ENCODE results near the gene ASPSCR1.

DNA sequence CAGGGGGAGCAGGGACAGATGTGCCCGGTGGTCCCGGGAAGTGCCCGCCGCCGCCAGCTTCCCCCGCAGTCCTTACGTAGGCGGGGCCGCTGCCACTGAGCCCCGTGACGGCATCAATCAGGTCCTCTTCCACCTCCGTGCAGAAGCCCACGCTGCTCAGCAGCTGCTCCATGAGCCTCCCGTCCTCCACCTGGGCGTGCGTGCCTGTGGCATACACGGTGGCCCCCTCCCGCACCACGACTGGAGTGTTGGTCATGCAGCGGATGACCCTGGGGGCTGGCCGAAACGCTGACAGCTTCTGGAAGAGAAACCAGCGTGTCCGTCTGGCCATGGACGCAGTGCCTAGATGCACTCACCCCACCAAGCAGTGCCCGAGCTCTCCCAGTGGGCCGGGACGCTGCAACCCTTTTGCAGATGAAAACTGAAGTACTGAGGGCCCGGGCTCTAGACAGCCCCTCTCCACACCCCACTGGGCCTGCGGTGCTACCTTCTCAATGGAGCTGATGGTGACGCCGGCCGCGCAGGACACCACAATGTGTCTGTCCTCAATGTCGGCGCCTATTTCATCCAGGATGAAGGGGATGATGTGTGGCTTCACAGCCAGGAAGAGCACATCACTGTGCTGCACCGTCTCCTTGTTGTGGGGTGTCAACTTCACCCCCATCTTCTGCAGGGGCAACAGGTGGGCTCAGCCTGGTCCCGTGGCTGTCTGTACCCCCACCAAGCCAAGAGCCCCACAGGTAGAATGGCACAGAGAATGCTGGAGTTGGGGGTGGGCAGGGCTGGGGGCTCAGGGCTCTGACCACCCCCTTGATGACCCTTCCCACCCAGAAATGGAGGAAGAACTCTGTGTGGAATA, 42.4 kb upstream of the ASPSCR1 start:
- TF ChIP-seq GATA2 (IDR thresholded peaks at IDR 0.05; ENCODE audit: low read depth, low read length) (no peak), GATA3 (IDR thresholded peaks at IDR 0.05; ENCODE audit: low read depth, low read length) (no peak)
